GM20431 (cell line): ENCODE measurements around the gene AKR7A2.
"Not testable (repeated sequence)": the region's sequence is repeated elsewhere in the genome, so short reads cannot be mapped to it uniquely, and the experiment has no call there.

Experiments
- in situ Hi-C: fragments of 300-500 bp; cut with MseI, MboI; formaldehyde crosslinking; loops from one replicate; pipeline ENCODE4 v1.15.0; 2020; ENCODE audit warnings: low sequenced_read_pairs; ENCODE audit not compliant: unreplicated experiment

The AKR7A2 gene

GRCh38 chr1:19270343-19270730 is 41.6 kb downstream of the AKR7A2 start:
- in situ Hi-C loops = not testable (repeated sequence)

- in situ Hi-C loops = not testable (repeated sequence)
Observed at GRCh38 chr1:19269427-19270342, 42.3 kb downstream of the AKR7A2 start.

GRCh38 chr1:19268445-19268844 is 43.5 kb downstream of the AKR7A2 start:
- in situ Hi-C loops = no loop called here

GRCh38 chr1:19262744-19263143 is 49.2 kb downstream of the AKR7A2 start:
- in situ Hi-C loops = no loop called here

GRCh38 chr1:19262047-19262446 is 49.9 kb downstream of the AKR7A2 start:
- in situ Hi-C loops = no loop called here

GRCh38 chr1:19260211-19261138 is 51.5 kb downstream of the AKR7A2 start:
- in situ Hi-C loops = no loop called here

- in situ Hi-C loops = no loop called here
Observed at GRCh38 chr1:19258353-19258752, 53.6 kb downstream of the AKR7A2 start.

GRCh38 chr1:19257178-19257914 is 54.6 kb downstream of the AKR7A2 start:
- in situ Hi-C loops = no loop called here

- in situ Hi-C loops = not testable (repeated sequence)
Observed at GRCh38 chr1:19256301-19256700, 55.6 kb downstream of the AKR7A2 start.

GRCh38 chr1:19255288-19255687 is 56.7 kb downstream of the AKR7A2 start:
- in situ Hi-C loops = no loop called here

- in situ Hi-C loops = no loop called here
Observed at GRCh38 chr1:19254416-19254815, 57.5 kb downstream of the AKR7A2 start.
